Heart right ventricle (tissue), 16 donors: ENCODE data around the gene HOPX. TPM values are rescaled to one million over a fixed set of nuclear protein-coding genes. Genes with fewer than 3 reads are reported as not detected.

Experiments used
- ATAC-seq, 8 donors: fragments of 200-7000 bp; cut with Tn5 transposase; one replicate each; pipeline ENCODE4 v1.9.1; 2020; ENCODE audit warnings: mild to moderate bottlenecking in 8 of 8, moderate library complexity in 8 of 8, moderate number of reproducible peaks in 1 of 8
- DNase-seq, 2 donors: peaks; one replicate each; pipeline ENCODE4 v3.0.0-alpha.2; 2020
- H3K27ac ChIP-seq, 10 donors: fragments of 200-600 bp; sonication (generic) in 2 of 10; one replicate each; pipeline versions ENCODE4 v1.5.0 to v1.8.0; 2020 to 2022; ENCODE audit warnings: mild to moderate bottlenecking in 3 of 10
- H3K27me3 ChIP-seq, 7 donors: fragments of 200-600 bp; one replicate each; pipeline ENCODE4 v1.8.0; 2021 to 2022; ENCODE audit warnings: mild to moderate bottlenecking in 2 of 7
- H3K36me3 ChIP-seq, 9 donors: fragments of 200-600 bp; sonication (generic) in 1 of 9; one replicate each; pipeline versions ENCODE4 v1.5.0 to v1.8.0; 2020 to 2022; ENCODE audit warnings: mild to moderate bottlenecking in 2 of 9
- H3K4me1 ChIP-seq, 9 donors: fragments of 200-600 bp; sonication (generic) in 1 of 9; one replicate each; pipeline versions ENCODE4 v1.5.0 to v1.8.0; 2020 to 2022; ENCODE audit warnings: mild to moderate bottlenecking in 4 of 9
- H3K4me3 ChIP-seq, 10 donors: fragments of 200-600 bp; sonication (generic) in 2 of 10; one replicate each; pipeline versions ENCODE4 v1.5.0 to v1.8.0; 2020 to 2022; ENCODE audit warnings: mild to moderate bottlenecking in 7 of 10, moderate library complexity in 2 of 10
- H3K9me3 ChIP-seq, 11 donors: fragments of 200-600 bp in 10 of 11; sonication (generic) in 2 of 11; one replicate each; pipeline versions ENCODE4 v1.5.0 to v1.8.0; 2013 to 2022; ENCODE audit warnings: mild to moderate bottlenecking in 2 of 11, control low read depth in 1 of 11, moderate library complexity in 1 of 11
- CTCF ChIP-seq, 9 donors: fragments of 200-600 bp; sonication (generic) in 2 of 9; IDR thresholded peaks; one replicate each; pipeline versions ENCODE4 v1.5.0 to v1.8.0; 2021 to 2022; ENCODE audit warnings: antibody characterized with exemption in 9 of 9, mild to moderate bottlenecking in 5 of 9, moderate library complexity in 1 of 9
- WGBS, 2 donors: extraction: QIAGEN DNeasy Blood & Tissue Kit; methylation state at CpG; one replicate each; pipeline ENCODE4 v1.1.7; 2013; ENCODE audit warnings: inconsistent platforms in 1 of 2; 5-methylcytosine and 5-hydroxymethylcytosine counted together
- intact Hi-C, 10 donors: fragments of 100-400 bp; cut with DNase I; formaldehyde crosslinking; loops; one replicate each; pipeline versions ENCODE4 v1.11.1 to v1.14.2; 2022
- polyA plus RNA-seq, 2 donors: library from polyadenylated mRNA; stranded (reverse); fragments of 200-250 nt; gene quantifications; one replicate each; pipeline ENCODE4 v1.2.3, GENCODE V29; 2013
- total RNA-seq, 10 donors: library from RNA; stranded (reverse); fragmentation: NEBNext Ultra II Directional in 3 of 10; extraction: Animal tissue kit (Norgen Biotek cat#: 25700) in 3 of 10; gene quantifications; one replicate each; pipeline versions ENCODE4 v1.2.1 to v1.2.4, GENCODE V29; 2021 to 2023
- donor health status: Arrhythmogenic right ventricular cardiomyopathy.
- donor health status: ischemic (EF 13 %, LVEDD 7.1; RV severe dilation, severe dysfunction).
- donor health status: healthy with polysubstance abuse.
- donor health status: DM: no; HTN: yes; CAD: no.
- donor health status: DM: no; HTN: no; CAD: no.
- donor health status: ischemic (EF 25% LVEDD 6.9; RV normal size, moderate dysfunction).
- donor health status: ischemic (EF 25% LVEDD 5.7; RV mildly dilated, moderate dysfunction).
- donor health status: healthy.
- donor health status: DM: yes; HTN: yes; CAD: no.
- donor health status: Ischemic cardiomyopathy.
- donor health status: ischemic (EF 35%, LVEDD 5.7; RV mildly dilated, moderate dysfunction).
- donor health status: nonischemic (EF 11% LVEDD 7.7; RV severe dilation, severe dysfunction).
- donor health status: DM: yes; HTN: yes; CAD: no.
- donor health status: PGD.
- donor health status: ischemic (EF 29% LVEDD 5.4; RV normal size, mild dysfunction).
- donor health status: nonischemic (EF 23%, LVEDD 6.1; RV moderate dilation, normal function).

The HOPX gene
- total and polyA plus RNA-seq, 12 donors: 0.39 to 90.9 (median 10.4) TPM

- no peak overlapping the region for H3K27ac ChIP-seq
- H3K36me3 ChIP-seq: no peaks in the 10 kb centered on the region
- H3K4me1 ChIP-seq: peaks cover 0 to 49% (median 15%) of the 10 kb centered on the region in 9 donors
- intact Hi-C loops: loop anchor here in 2 of 10 donors (10.0 kb wide), 1 partner anchor 144 kb away; no protein-coding TSS in a partner anchor
- DNase-seq (no peak), ATAC-seq (no peak)
- H3K27me3 ChIP-seq: peaks cover 0 to 33% (median 27%) of the 10 kb centered on the region in 7 donors
- no peak for TF ChIP-seq CTCF (IDR thresholded peaks at IDR 0.05)
- no peak overlapping the region for H3K4me3 ChIP-seq
- H3K9me3 ChIP-seq: peaks cover 0 to 11% (median 0%) of the 10 kb centered on the region in 11 donors
- 94 to 98% methylated on average over 1 of the region's 1 CpG for WGBS, 2 donors
Observed at GRCh38 chr4:56651056-56651350, 30.1 kb downstream of the HOPX start.

GRCh38 chr4:56650262-56651055 is 30.6 kb downstream of the HOPX start:
- DNase-seq (no peak), ATAC-seq (no peak)
- H3K27me3 ChIP-seq: peaks cover 0 to 28% (median 21%) of the 10 kb centered on the region in 7 donors
- no peaks in the 10 kb centered on the region for H3K36me3 ChIP-seq
- peaks cover 0 to 14% (median 0%) of the 10 kb centered on the region in 11 donors for H3K9me3 ChIP-seq
- H3K4me1 ChIP-seq: peaks cover 0 to 46% (median 13%) of the 10 kb centered on the region in 9 donors
- WGBS, 2 donors: 76 to 82% methylated on average over 6 of the region's 6 CpGs
- no peak overlapping the region for H3K27ac ChIP-seq
- H3K4me3 ChIP-seq: no peak overlapping the region
- intact Hi-C loops: loop anchor here in 2 of 10 donors (10.0 kb wide), 1 partner anchor 144 kb away; no protein-coding TSS in a partner anchor
- no peak for TF ChIP-seq CTCF (IDR thresholded peaks at IDR 0.05)

DNA sequence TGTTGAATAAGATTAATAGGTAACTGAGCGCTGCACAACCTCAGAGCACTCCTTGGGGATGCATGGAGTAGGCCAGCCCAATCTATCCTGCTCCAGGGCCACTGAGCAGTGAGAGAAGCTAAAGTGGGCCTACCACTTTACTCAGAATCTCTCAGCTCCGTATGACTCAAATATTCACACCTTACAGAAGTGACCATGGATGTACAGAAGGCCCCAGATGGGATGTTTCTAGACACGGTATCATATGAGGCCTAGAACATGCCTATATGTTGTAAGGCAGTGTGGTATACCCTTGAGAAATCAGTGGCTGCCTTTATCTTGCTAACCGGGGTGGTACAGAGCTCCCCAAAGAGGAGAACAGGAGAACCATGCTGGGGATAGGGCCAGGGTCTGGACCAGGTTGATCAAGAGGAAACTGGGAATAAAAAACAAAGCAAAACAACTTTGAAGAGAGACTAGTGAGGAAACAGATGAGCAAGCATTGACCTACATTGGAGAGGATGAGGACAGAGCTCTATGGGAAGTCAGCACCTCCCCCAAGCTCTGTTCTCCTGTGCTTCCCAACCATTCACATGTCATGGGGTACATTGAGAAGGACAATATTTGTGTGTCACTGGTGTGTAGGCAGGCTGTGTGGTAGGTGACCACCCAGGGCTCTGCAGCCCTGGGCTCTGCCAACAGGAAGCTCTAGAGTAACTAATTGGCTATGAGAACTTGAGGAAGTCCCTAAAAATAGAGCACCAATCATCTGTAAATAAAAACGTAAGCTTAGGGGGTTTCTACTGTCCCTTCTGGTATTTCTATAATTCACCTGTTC is 31.4 kb downstream of the HOPX start:
- TF ChIP-seq CTCF (IDR thresholded peaks at IDR 0.05): no peak
- Histone ChIP-seq H3K27me3 (peaks cover 0 to 21% (median 16%) of the 10 kb centered on the region in 7 donors), H3K4me3 (no peak overlapping the region), H3K4me1 (peaks cover 0 to 38% (median 6%) of the 10 kb centered on the region in 9 donors), H3K9me3 (peaks cover 0 to 14% (median 0%) of the 10 kb centered on the region in 11 donors), H3K36me3 (no peaks in the 10 kb centered on the region), H3K27ac (no peak overlapping the region)
- 86 to 90% methylated on average over 5 of the region's 5 CpGs for WGBS, 2 donors
- ATAC-seq (no peak), DNase-seq (no peak)
- intact Hi-C loops: loop anchor here in 2 of 10 donors (10.0 kb wide), 1 partner anchor 145 kb away; no protein-coding TSS in a partner anchor

DNA sequence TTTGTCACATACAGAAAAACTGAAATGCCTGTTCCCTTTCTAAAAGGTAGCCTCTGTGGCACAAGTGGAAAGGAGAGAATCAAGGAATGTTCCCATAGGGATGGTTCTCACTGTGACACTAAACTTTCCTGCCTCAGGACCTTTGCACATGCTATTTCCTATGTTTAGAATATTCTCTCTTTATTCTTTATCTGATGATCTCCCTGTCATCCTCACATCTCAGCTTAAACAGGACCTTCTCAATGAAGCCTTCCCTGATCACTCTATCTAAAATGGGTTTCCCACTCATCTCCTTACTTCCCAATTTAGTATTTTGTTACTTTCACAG is 32.3 kb downstream of the HOPX start:
- H3K9me3 ChIP-seq: peaks cover 0 to 14% (median 0%) of the 10 kb centered on the region in 11 donors
- peak overlapping the region in 1 of 10 donors; percentile 2 for H3K27ac ChIP-seq
- TF ChIP-seq CTCF (IDR thresholded peaks at IDR 0.05): no peak
- intact Hi-C loops: no loop called here
- DNase-seq: no peak
- H3K4me1 ChIP-seq: peaks cover 0 to 29% (median 0%) of the 10 kb centered on the region in 9 donors
- peaks cover 0 to 12% (median 7%) of the 10 kb centered on the region in 7 donors for H3K27me3 ChIP-seq
- H3K36me3 ChIP-seq: no peaks in the 10 kb centered on the region
- H3K4me3 ChIP-seq: no peak overlapping the region
- ATAC-seq: no peak
